Measurements from ENCODE around the gene C11orf52. TPM values are rescaled to one million over a fixed set of nuclear protein-coding genes. Genes with fewer than 3 reads are reported as not detected.

C11orf52 gene
- total and polyA plus RNA-seq, 4 donors = 0.46 to 0.88 (median 0.81) TPM; not detected in 1

DNA sequence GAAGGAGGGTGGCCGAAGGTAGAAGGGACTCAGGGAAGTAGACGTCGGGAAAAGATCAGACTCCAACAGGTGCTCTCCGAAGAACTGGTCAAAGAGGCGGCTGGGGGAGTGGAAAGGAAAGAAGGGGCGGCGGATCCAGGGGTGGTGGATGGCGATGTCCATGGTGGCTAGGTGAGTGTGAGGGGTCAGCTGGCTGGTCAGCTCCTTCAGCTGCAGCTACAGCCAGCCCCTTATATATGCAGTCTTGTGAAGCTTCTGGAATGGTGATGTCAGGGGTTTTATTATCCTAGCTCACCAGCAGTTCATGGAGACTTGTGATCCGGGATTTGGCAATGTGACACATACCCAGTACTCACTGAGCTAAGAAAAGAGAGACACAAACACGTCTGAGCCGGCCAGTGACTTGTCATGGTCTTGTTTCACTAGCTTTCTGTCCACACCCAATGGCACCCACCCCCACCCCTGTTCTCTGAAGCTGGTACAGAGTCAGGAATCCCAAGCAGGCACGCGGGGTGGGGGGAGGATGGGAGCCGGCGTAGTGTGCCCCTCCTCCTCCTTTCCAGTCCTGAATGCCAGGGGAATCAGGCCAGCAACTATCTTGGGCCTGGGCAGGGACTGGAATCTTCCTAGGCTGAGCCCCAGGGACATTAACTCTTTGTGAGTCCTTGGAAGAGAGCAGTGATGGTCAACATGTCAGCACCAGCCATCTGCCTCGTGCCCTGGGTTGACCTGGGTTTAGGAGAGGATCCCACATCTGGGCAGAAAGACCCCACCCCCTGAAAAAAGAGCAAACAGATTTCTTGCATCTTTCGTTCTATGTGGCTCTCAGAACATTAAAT, 6.9 kb upstream of the C11orf52 start, which contains the start of gene CRYAB:
Gene CRYAB (minus strand): TSS at position 208 of the 839 bp plus-strand sequence. CDS start 46 bp downstream, at position 162.
- WGBS (ENCODE audit: insufficient coverage) = 54% methylated on average over 15 of the region's 17 CpGs
- Histone ChIP-seq H3K36me3 (ENCODE audit: control insufficient read depth, insufficient read depth, low read length) (no peaks in the 10 kb centered on the region), H3K27me3 (ENCODE audit: control insufficient read depth, insufficient read depth, low read length) (no peaks in the 10 kb centered on the region), H3K4me3 (ENCODE audit: low read depth, low read length) (peak within 1 kb of the TSS; percentile 21), H3K4me1 (ENCODE audit: control insufficient read depth, insufficient read depth, low read length) (peaks cover 33% of the 10 kb centered on the region), H3K9me3 (ENCODE audit: control insufficient read depth, insufficient read depth, low read length) (no peaks in the 10 kb centered on the region), H3K27ac (ENCODE audit: low read depth, low read length) (peak within 1 kb of the TSS; percentile 87)
- DNase-seq (ENCODE audit: low read depth in 4 of 6, low spot score in 6 of 6) = peak in 4 of 6 donors; percentile 42 to 90 (median 54)

DNA sequence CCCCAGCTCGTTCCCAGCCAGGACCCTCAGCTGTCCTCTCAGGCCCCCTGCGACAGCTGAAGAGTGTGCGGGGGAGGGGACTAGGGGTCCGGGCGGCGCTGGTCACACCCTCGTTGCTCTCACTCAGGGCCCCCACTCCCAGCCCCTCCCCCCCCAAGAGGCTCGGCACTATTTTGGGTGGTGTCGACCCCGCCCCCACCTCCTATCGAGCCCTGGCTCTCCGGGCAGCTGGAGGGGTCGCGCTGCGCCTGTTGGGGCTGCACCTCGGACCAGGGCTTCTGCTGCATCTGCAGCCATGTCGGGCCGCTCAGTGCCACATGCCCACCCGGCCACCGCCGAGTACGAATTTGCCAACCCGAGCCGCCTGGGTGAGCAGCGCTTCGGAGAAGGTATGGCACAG, 6.2 kb upstream of the C11orf52 start, which contains the start of gene HSPB2:
Gene HSPB2 (plus strand): TSS at position 200 of the 400 bp plus-strand sequence. CDS start 96 bp downstream, at position 296.
- no peaks in the 10 kb centered on the region for H3K27me3 ChIP-seq (ENCODE audit: control insufficient read depth, insufficient read depth, low read length)
- H3K36me3 ChIP-seq (ENCODE audit: control insufficient read depth, insufficient read depth, low read length) = no peaks in the 10 kb centered on the region
- DNase-seq (ENCODE audit: low read depth in 4 of 6, low spot score in 6 of 6) = no peak
- H3K4me3 ChIP-seq (ENCODE audit: low read depth, low read length) = peak within 1 kb of the TSS; percentile 22
- WGBS (ENCODE audit: insufficient coverage) = 18% methylated on average over 18 of the region's 26 CpGs
- H3K4me1 ChIP-seq (ENCODE audit: control insufficient read depth, insufficient read depth, low read length) = peaks cover 33% of the 10 kb centered on the region
- peak within 1 kb of the TSS; percentile 92 for H3K27ac ChIP-seq (ENCODE audit: low read depth, low read length)
- H3K9me3 ChIP-seq (ENCODE audit: control insufficient read depth, insufficient read depth, low read length) = no peaks in the 10 kb centered on the region

DNA sequence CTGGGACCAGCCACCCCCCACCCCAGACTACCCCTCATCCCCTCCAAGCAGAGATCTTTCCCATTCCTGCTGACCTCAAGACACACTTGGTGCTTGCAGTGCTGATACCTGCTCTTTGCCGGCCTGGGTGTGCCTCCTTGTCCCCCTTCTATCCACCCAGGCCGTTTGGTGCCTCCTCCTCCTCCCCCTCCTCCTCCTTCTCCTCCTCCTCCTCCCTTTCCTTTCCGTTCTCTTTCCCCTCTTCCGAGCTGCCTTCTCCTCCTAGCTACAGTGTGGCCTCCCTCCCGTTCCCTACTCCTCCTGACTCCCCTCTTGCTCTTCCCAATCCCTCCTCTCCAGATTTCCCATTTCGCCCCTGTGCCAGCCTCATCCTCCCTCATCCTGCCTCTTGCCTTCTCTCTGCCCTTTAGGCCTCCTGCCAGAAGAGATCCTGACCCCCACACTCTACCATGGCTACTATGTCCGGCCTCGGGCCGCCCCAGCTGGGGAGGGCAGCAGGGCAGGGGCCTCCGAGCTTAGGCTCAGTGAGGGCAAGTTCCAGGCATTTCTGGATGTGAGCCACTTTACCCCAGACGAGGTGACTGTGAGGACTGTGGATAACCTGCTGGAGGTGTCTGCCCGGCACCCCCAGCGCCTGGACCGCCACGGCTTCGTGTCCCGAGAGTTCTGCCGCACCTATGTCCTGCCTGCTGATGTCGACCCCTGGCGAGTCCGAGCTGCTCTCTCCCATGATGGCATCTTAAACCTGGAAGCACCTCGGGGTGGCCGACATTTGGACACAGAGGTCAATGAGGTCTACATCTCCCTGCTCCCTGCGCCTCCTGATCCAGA, 5.5 kb upstream of the C11orf52 start:
- peak overlapping the region; percentile 22 for H3K4me3 ChIP-seq (ENCODE audit: low read depth, low read length)
- WGBS (ENCODE audit: insufficient coverage) = 67% methylated on average over 23 of the region's 24 CpGs
- H3K9me3 ChIP-seq (ENCODE audit: control insufficient read depth, insufficient read depth, low read length) = no peaks in the 10 kb centered on the region
- no peaks in the 10 kb centered on the region for H3K27me3 ChIP-seq (ENCODE audit: control insufficient read depth, insufficient read depth, low read length)
- no peaks in the 10 kb centered on the region for H3K36me3 ChIP-seq (ENCODE audit: control insufficient read depth, insufficient read depth, low read length)
- H3K4me1 ChIP-seq (ENCODE audit: control insufficient read depth, insufficient read depth, low read length) = peaks cover 33% of the 10 kb centered on the region
- peak overlapping the region; percentile 92 for H3K27ac ChIP-seq (ENCODE audit: low read depth, low read length)
- DNase-seq (ENCODE audit: low read depth in 4 of 6, low spot score in 6 of 6) = peak in 2 of 6 donors; percentile 12 to 49

DNA sequence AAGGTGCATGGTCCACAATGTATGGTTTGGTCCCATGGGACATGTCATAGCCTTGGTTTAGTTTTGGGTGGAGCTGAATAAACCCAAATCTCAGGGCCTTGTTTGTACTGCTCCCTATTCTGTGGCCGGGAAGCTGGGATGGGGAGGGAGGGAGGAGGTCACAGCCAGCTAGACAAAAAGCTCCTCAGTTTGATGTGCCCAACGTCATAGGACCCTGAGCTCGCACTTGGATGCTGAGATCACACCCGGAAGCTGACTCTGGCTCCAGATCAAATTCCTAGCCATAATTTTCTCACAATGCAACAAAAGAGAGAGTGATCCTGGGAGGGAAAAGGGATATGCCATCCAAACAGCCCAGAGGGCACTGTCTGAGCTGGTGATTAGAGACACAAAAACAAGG, 4.7 kb upstream of the C11orf52 start:
- DNase-seq (ENCODE audit: low read depth in 4 of 6, low spot score in 6 of 6) = peak in 2 of 6 donors; percentile 39 to 88
- H3K9me3 ChIP-seq (ENCODE audit: control insufficient read depth, insufficient read depth, low read length) = no peaks in the 10 kb centered on the region
- peaks cover 38% of the 10 kb centered on the region for H3K4me1 ChIP-seq (ENCODE audit: control insufficient read depth, insufficient read depth, low read length)
- H3K27me3 ChIP-seq (ENCODE audit: control insufficient read depth, insufficient read depth, low read length) = no peaks in the 10 kb centered on the region
- no peaks in the 10 kb centered on the region for H3K36me3 ChIP-seq (ENCODE audit: control insufficient read depth, insufficient read depth, low read length)
- H3K4me3 ChIP-seq (ENCODE audit: low read depth, low read length) = no peak overlapping the region
- 19% methylated on average over 3 of the region's 4 CpGs for WGBS (ENCODE audit: insufficient coverage)
- peak overlapping the region; percentile 92 for H3K27ac ChIP-seq (ENCODE audit: low read depth, low read length)

DNA sequence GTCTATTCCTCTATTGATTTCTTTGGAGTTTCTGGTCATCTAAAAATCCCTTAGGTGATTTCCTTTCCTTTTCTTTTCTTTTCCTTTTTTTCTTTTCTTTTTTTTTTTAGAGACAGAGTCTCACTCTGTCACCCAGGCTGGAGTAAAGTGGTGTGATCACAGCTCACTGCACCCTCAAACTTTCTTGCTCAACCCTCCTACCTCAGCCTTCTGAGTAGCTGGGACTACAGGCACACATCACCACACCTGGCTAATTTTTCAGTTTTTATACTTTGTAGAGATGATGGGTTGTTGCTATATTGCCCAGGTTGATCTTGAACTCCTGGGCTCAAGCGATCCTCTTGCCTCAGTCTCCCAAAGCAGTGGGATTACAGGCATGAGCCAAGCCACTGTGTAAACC, 1.9 kb upstream of the C11orf52 start:
- Histone ChIP-seq H3K27me3 (ENCODE audit: control insufficient read depth, insufficient read depth, low read length) (no peaks in the 10 kb centered on the region), H3K4me1 (ENCODE audit: control insufficient read depth, insufficient read depth, low read length) (peaks cover 31% of the 10 kb centered on the region), H3K27ac (ENCODE audit: low read depth, low read length) (no peak overlapping the region), H3K36me3 (ENCODE audit: control insufficient read depth, insufficient read depth, low read length) (no peaks in the 10 kb centered on the region), H3K9me3 (ENCODE audit: control insufficient read depth, insufficient read depth, low read length) (no peaks in the 10 kb centered on the region), H3K4me3 (ENCODE audit: low read depth, low read length) (no peak overlapping the region)
- whole genome bisulfite sequencing (ENCODE audit: insufficient coverage) = 100% methylated on average over 1 of the region's 1 CpG
- DNase-seq (ENCODE audit: low read depth in 4 of 6, low spot score in 6 of 6) = no peak

DNA sequence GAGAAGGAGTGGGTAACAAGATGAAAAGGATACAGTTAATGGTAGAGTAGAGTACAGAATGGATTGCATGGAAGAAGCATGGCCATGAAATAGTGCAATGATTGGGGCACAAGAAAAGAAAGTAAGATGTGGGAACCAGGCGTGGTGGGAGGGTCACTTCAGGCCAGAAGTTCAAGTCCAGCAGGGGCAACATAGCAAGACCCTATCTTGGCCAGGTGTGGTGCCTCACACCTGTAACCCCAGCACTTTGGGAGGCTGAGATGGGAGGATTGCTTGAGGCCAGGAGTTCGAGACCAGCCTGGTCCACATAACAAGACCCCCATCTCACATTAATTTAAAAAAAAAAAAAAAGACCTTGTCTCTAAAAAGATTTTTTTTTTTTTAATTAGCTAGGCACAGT, 1.4 kb upstream of the C11orf52 start:
- no peak for DNase-seq (ENCODE audit: low read depth in 4 of 6, low spot score in 6 of 6)
- Histone ChIP-seq H3K9me3 (ENCODE audit: control insufficient read depth, insufficient read depth, low read length) (no peaks in the 10 kb centered on the region), H3K27ac (ENCODE audit: low read depth, low read length) (no peak overlapping the region), H3K4me3 (ENCODE audit: low read depth, low read length) (no peak overlapping the region), H3K36me3 (ENCODE audit: control insufficient read depth, insufficient read depth, low read length) (no peaks in the 10 kb centered on the region), H3K27me3 (ENCODE audit: control insufficient read depth, insufficient read depth, low read length) (no peaks in the 10 kb centered on the region), H3K4me1 (ENCODE audit: control insufficient read depth, insufficient read depth, low read length) (peaks cover 25% of the 10 kb centered on the region)
- 71% methylated on average over 1 of the region's 2 CpGs for WGBS (ENCODE audit: insufficient coverage)

DNA sequence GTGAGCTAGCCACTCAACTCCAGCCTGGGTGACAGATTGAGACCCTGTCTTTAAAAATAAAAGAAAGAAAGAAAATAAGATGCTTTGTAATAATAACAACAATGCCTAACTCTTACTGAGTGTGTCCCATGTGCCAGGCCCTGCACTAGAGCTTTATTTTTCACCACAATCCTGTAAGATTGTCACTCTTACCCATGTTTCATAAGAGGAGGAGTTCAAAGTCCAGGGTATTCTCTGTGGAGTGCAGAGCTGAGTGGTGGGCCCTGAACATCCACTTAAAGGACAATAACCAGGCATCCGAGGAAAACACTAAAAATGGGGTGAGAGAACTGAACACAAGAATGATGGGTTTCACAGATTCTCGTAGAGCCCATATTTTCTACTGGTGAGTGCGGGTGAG, 925 bp upstream of the C11orf52 start:
- Histone ChIP-seq H3K4me1 (ENCODE audit: control insufficient read depth, insufficient read depth, low read length) (peaks cover 21% of the 10 kb centered on the region), H3K27me3 (ENCODE audit: control insufficient read depth, insufficient read depth, low read length) (no peaks in the 10 kb centered on the region), H3K9me3 (ENCODE audit: control insufficient read depth, insufficient read depth, low read length) (no peaks in the 10 kb centered on the region), H3K36me3 (ENCODE audit: control insufficient read depth, insufficient read depth, low read length) (no peaks in the 10 kb centered on the region), H3K4me3 (ENCODE audit: low read depth, low read length) (no peak overlapping the region), H3K27ac (ENCODE audit: low read depth, low read length) (no peak overlapping the region)
- no peak for DNase-seq (ENCODE audit: low read depth in 4 of 6, low spot score in 6 of 6)
- WGBS (ENCODE audit: insufficient coverage) = 95% methylated on average over 3 of the region's 3 CpGs

DNA sequence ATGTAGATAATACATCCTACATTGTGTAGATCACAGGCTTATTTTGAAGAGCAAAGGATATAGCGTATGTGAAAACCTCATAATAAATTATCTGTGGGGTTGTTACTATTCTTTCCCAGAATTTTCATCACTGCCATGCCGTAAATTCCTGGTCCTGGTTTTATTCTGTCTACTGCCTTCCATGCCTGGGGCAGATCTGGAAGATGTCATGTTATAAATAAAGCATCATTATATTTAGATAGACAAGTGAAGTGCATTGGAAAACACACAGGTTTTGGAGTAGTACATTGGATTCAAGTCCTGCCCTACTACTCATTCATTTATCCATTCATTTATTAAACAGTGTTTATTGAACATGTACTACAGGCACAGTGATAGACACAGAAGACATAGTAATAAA, 2.2 kb downstream of the C11orf52 start:
- no CpG with 5 or more reads among the region's 2 CpGs for WGBS (ENCODE audit: insufficient coverage)
- DNase-seq (ENCODE audit: low read depth in 4 of 6, low spot score in 6 of 6) = no peak
- no peak overlapping the region for H3K4me3 ChIP-seq (ENCODE audit: low read depth, low read length)
- peaks cover 6% of the 10 kb centered on the region for H3K4me1 ChIP-seq (ENCODE audit: control insufficient read depth, insufficient read depth, low read length)
- no peaks in the 10 kb centered on the region for H3K36me3 ChIP-seq (ENCODE audit: control insufficient read depth, insufficient read depth, low read length)
- no peaks in the 10 kb centered on the region for H3K9me3 ChIP-seq (ENCODE audit: control insufficient read depth, insufficient read depth, low read length)
- no peaks in the 10 kb centered on the region for H3K27me3 ChIP-seq (ENCODE audit: control insufficient read depth, insufficient read depth, low read length)
- no peak overlapping the region for H3K27ac ChIP-seq (ENCODE audit: low read depth, low read length)

DNA sequence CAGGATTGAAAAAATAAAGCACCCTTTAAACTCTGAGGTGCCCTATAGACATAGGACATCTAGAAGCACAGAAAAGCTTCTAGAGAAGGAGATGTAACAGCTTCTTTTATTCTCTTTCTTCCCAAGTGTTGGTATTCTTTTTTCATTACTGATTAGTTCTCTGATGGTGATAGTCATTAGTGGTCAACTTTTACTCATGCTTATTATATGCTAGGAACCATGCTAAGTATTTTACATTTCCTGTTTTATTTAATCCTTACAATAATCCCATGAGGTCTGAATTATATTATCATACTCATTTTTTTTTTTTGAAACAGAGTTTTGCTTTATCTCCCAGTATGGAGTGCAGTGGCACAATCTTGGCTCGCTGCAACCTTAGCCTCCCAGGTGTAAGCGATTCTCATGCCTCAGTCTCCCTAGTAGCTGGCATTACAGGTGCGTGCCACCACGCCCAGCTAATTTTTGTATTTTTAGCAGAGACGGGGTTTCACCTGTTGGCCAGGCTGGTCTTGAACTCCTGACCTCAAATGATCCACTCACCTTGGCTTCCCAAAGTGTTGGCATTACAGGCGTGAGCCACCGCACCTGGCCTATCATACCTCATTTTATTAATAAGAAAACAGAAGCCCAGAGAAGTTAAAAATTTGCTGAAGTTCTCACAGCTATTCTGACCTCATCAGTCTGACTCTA, 3.0 kb downstream of the C11orf52 start:
- Histone ChIP-seq H3K27ac (ENCODE audit: low read depth, low read length) (no peak overlapping the region), H3K4me3 (ENCODE audit: low read depth, low read length) (no peak overlapping the region), H3K27me3 (ENCODE audit: control insufficient read depth, insufficient read depth, low read length) (no peaks in the 10 kb centered on the region), H3K9me3 (ENCODE audit: control insufficient read depth, insufficient read depth, low read length) (no peaks in the 10 kb centered on the region), H3K4me1 (ENCODE audit: control insufficient read depth, insufficient read depth, low read length) (peaks cover 14% of the 10 kb centered on the region), H3K36me3 (ENCODE audit: control insufficient read depth, insufficient read depth, low read length) (no peaks in the 10 kb centered on the region)
- no peak for DNase-seq (ENCODE audit: low read depth in 4 of 6, low spot score in 6 of 6)
- WGBS (ENCODE audit: insufficient coverage) = 94% methylated on average over 7 of the region's 7 CpGs

Measured in spinal cord (tissue), 10 donors.